ENCODE measurements around the gene GSTP1. TPM values are rescaled to one million over a fixed set of nuclear protein-coding genes. Genes with fewer than 3 reads are reported as not detected.

GSTP1 gene
- total and polyA plus RNA-seq, 9 of the 15 experiments (the other 6 are each of a cell fraction or from before 2014, with no cell fraction given), result 592 to 2,150 (median 1,204) TPM

GRCh38 chr11:67613960-67614715 lies 30.5 kb downstream of the GSTP1 start (continued):
- TF ChIP-seq, protein P1, sequence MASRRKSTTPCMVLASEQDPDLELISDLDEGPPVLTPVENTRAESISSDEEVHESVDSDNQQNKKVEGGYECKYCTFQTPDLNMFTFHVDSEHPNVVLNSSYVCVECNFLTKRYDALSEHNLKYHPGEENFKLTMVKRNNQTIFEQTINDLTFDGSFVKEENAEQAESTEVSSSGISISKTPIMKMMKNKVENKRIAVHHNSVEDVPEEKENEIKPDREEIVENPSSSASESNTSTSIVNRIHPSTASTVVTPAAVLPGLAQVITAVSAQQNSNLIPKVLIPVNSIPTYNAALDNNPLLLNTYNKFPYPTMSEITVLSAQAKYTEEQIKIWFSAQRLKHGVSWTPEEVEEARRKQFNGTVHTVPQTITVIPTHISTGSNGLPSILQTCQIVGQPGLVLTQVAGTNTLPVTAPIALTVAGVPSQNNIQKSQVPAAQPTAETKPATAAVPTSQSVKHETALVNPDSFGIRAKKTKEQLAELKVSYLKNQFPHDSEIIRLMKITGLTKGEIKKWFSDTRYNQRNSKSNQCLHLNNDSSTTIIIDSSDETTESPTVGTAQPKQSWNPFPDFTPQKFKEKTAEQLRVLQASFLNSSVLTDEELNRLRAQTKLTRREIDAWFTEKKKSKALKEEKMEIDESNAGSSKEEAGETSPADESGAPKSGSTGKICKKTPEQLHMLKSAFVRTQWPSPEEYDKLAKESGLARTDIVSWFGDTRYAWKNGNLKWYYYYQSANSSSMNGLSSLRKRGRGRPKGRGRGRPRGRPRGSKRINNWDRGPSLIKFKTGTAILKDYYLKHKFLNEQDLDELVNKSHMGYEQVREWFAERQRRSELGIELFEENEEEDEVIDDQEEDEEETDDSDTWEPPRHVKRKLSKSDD (conservative IDR thresholded peaks at IDR 0.05; ENCODE audit: low read length), result no peak
- TF ChIP-seq ZFP1 (CRISPR knock-in tag; IDR thresholded peaks at IDR 0.05), result no peak
- no peak for TF ChIP-seq ZNF263 (CRISPR knock-in tag; IDR thresholded peaks at IDR 0.05; ENCODE audit: borderline replicate concordance)
- no peak for TF ChIP-seq ZNF445 (CRISPR knock-in tag; IDR thresholded peaks at IDR 0.05; ENCODE audit: low read depth)
- no peak for TF ChIP-seq ZBTB9 (CRISPR knock-in tag; IDR thresholded peaks at IDR 0.05)
- TF ChIP-seq DNMT1 (IDR thresholded peaks at IDR 0.05), result no peak
- TF ChIP-seq SRSF3 (IDR thresholded peaks at IDR 0.05; ENCODE audit: insufficient read depth, low read length), result no peak
- TF ChIP-seq, protein P2, sequence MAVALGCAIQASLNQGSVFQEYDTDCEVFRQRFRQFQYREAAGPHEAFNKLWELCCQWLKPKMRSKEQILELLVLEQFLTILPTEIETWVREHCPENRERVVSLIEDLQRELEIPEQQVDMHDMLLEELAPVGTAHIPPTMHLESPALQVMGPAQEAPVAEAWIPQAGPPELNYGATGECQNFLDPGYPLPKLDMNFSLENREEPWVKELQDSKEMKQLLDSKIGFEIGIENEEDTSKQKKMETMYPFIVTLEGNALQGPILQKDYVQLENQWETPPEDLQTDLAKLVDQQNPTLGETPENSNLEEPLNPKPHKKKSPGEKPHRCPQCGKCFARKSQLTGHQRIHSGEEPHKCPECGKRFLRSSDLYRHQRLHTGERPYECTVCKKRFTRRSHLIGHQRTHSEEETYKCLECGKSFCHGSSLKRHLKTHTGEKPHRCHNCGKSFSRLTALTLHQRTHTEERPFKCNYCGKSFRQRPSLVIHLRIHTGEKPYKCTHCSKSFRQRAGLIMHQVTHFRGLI (CRISPR knock-in tag; IDR thresholded peaks at IDR 0.05), result no peak
- no peak for TF ChIP-seq SIN3B (IDR thresholded peaks at IDR 0.05; ENCODE audit: low read depth)
- no peak for TF ChIP-seq CREBBP (IDR thresholded peaks at IDR 0.05; ENCODE audit: low read depth, low read length)
- TF ChIP-seq, protein P3, sequence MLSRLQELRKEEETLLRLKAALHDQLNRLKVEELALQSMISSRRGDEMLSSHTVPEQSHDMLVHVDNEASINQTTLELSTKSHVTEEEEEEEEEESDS (CRISPR knock-in tag; IDR thresholded peaks at IDR 0.05), result no peak
- no peak for TF ChIP-seq SIX5 (IDR thresholded peaks at IDR 0.05; ENCODE audit: borderline replicate concordance in 1 of 2, insufficient read depth in 1 of 2, low read depth in 1 of 2, low read length in 2 of 2)
- TF ChIP-seq BACH1 (tag; IDR thresholded peaks at IDR 0.05), result no peak
- TF ChIP-seq, protein P4, sequence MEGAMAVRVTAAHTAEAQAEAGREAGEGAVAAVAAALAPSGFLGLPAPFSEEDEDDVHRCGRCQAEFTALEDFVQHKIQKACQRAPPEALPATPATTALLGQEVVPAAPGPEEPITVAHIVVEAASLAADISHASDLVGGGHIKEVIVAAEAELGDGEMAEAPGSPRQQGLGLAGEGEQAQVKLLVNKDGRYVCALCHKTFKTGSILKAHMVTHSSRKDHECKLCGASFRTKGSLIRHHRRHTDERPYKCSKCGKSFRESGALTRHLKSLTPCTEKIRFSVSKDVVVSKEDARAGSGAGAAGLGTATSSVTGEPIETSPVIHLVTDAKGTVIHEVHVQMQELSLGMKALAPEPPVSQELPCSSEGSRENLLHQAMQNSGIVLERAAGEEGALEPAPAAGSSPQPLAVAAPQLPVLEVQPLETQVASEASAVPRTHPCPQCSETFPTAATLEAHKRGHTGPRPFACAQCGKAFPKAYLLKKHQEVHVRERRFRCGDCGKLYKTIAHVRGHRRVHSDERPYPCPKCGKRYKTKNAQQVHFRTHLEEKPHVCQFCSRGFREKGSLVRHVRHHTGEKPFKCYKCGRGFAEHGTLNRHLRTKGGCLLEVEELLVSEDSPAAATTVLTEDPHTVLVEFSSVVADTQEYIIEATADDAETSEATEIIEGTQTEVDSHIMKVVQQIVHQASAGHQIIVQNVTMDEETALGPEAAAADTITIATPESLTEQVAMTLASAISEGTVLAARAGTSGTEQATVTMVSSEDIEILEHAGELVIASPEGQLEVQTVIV (CRISPR knock-in tag; IDR thresholded peaks at IDR 0.05; ENCODE audit: borderline replicate concordance), result no peak
- TF ChIP-seq MCM5 (IDR thresholded peaks at IDR 0.05; ENCODE audit: low read depth), result no peak
- TF ChIP-seq CBFB (CRISPR knock-in tag; IDR thresholded peaks at IDR 0.05), result no peak
- no peak for TF ChIP-seq NKRF (IDR thresholded peaks at IDR 0.05; ENCODE audit: borderline replicate concordance)
